Measurements from ENCODE around the gene SHISA6.

The SHISA6 gene

DNA sequence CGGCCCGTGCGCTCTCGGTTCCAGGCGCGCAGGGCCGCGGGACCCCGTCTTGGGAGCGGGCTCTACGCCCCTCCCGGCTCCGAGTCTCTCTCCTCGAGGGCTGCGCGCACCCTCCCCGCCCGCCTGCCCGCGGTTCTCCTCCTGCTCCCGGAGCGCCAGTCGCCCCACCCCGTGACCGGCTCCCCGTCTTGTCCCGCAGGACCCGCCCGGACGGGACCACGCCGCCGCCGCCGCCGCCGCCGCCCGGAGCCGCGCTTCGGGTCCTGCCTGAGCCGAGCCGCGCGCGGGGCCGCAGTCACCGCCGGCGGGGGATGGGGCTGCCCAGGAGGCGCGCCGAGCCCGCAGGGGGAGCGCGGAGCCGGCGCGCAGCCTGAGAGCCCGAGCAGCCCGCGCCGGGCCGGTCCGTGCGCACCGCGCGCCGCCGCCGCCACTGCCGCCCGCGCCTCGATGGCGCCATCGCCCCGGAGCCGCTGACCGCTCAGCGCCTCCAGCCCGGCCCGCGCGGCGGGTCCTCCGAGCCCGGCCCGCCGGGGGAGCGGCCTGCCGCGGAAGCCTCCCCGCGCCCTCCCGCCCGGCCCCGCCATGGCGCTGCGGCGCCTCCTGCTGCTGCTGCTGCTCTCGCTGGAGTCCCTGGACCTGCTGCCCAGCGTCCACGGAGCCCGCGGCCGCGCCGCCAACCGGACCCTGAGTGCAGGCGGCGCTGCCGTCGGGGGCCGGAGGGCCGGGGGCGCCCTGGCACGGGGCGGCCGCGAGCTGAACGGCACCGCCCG lies at the start of gene SHISA6:
Gene SHISA6 (plus strand): TSS at position 373 of the 770 bp plus-strand sequence.
- DNase-seq (ENCODE audit: low spot score), result no peak

DNA sequence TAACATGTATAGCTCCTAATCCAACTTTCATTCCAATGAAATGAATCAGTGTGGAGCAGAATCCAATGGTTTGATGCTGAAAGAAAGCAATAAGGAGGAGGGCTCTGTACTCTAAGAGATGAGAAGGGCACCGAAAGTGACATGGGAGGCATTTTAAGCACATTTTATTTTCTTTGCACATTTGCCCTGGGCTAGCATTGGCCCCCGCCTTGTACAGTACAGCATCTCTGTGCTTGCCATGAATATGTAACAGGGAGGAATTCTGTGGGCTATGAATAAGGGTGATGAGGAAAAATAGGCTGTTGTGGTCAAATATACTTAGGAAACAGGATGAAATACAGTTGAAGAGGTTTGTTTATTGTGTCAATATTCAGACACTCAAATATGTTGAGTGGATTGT lies 45.2 kb upstream of the SHISA6 start:
- no peak for DNase-seq (ENCODE audit: low spot score)

DNA sequence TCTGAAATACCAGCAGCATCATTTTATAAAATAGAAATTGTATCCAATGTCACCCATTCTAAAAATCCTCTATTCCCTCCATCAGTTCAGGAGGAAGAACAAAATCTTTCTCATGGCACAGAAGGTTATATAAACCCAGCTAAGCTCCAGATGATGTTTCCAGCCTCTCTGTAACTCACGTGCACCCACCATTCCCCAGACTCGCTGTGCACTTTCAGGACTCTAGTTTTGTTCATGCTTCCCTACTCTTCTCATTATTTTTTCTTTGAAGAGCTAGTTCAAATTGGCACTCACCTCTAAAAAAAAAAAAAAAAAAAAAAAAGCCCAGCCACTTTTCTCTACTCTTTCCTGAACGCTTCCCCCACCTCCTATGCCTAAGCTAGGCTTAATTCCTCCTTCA lies 36.0 kb upstream of the SHISA6 start:
- no peak for DNase-seq (ENCODE audit: low spot score)

DNA sequence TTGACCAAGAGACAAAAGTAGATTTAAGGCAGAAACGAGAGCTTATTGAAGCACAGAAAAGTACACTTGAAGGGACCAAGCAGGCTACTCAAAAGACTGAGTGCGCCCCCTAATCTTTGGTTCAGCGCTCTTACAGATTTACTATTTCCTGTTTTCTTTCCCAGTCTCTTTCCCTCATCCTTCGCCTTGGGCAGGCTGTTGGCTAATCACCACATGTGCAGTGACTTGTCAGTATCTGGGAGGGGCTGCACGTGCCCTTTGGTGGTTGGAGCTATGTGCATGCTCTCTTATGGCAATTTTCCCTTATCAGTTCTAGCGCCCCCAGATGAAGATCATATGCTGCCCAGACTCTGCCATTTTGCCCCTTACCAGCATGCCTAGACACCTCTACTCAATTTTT lies 35.4 kb upstream of the SHISA6 start:
- no peak for DNase-seq (ENCODE audit: low spot score)

DNA sequence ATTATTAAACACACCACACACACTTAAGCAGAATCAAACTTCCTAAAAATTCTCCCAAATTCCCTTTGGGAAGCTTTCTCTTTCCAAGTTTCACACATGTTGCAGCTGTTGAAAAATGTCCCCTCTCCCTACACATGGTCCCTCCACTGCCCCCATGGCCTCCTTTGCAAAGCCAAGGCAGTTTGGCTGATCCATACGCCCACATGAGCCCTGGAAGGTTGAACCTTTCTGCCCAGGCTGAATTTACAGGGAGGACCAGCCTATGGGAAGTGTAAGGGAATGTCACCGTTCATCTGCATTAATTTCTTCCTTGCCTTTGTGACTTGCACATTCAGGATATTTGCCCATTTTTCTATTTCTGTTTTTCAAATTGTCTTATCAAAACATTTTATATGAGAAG lies 31.1 kb upstream of the SHISA6 start:
- DNase-seq (ENCODE audit: low spot score), result no peak

DNA sequence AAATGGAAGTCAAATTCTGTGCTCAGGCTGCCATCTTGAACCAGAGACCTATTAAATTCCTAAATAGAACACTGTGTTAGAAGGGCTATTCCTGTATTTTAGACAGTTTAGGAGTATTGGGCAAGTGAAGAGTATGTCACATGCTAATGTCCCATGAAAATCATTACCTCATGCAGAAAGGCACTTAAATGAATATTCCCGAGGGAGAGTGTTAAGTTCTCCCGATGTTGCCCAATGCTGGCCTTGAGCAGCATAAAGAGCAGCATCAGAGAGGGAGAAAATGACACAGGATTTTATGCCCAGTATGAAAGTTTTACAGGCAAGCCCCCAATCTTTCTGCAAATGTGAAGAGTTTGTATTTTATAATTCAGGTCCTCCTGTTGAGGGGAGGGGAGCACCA lies 28.2 kb upstream of the SHISA6 start:
- no peak for DNase-seq (ENCODE audit: low spot score)

DNA sequence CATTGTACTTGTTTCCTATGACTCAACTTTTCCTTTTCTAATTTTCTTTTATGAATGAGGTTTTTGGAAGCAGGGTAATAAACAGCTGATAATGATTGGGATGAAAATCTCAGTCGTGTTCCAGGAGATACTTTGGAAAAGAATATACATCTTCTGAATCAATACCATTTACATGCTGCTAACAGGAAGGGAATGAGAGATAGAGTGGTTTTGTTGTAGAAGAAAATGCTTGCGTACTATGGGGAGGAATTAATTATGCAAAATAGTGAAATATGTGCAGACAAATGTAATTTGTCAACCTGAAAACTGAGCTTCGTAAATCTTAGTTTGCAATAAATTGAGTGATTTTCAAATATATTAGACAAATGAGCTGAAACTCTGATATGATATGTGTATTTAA lies 24.0 kb upstream of the SHISA6 start:
- DNase-seq (ENCODE audit: low spot score), result no peak

DNA sequence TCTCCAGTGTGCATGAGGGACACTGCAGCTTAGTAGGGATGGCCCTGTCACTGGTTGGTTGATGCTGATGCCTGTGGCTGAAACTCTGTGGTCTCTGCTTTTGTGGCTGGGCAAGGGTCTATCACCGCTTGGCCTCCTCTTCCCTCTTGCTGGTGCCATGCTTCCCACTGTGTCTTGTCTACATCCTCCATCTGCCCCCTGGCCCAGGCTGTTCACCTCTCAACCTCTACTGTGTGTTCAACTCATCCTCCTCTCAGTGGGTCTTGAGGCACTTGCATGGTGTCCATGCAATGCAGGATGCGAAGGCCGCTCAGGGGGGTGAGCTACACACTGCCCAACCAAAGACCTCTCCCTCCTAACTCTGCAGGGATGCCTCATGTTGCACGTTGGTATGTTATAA lies 19.8 kb upstream of the SHISA6 start:
- no peak for DNase-seq (ENCODE audit: low spot score)

DNA sequence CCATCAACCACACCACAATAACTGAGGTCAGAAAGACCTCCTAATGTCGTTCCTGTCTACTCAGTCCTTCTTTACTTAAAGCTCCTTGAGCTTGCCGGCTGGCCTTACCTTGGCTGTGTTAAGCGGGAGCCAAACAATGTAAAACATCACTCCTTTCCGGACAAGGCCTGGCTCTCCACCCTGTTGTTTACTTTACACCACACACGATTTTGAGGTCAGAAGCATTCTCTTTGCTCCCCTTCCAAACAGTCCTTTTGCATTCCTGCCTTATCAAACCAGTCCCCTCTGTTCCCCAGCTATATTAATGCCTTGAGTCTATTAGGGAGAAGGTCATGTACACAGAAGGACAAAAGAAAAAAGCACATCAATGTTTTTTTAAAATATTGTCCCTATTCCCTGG lies 19.3 kb upstream of the SHISA6 start:
- DNase-seq (ENCODE audit: low spot score), result no peak

DNA sequence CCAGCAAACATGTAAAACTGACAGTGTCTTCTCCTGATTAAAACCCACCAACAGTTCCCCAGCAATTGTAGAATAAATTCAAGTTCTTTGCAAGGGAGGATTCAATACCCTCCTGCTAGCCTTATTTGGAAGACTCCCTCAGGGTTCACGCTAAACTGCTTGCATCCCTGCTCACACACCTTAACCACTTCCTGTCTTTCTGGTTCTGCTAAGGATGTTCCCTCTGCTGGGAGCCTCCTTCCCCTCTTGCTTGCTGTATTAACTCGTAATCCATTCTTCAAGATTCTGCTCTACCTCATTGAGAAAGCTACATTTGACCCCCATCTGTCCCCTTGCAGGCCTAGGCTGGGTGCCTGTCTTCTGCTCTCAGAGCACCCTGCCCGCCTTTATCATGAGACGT lies 2.3 kb upstream of the SHISA6 start:
- DNase-seq (ENCODE audit: low spot score), result no peak

DNA sequence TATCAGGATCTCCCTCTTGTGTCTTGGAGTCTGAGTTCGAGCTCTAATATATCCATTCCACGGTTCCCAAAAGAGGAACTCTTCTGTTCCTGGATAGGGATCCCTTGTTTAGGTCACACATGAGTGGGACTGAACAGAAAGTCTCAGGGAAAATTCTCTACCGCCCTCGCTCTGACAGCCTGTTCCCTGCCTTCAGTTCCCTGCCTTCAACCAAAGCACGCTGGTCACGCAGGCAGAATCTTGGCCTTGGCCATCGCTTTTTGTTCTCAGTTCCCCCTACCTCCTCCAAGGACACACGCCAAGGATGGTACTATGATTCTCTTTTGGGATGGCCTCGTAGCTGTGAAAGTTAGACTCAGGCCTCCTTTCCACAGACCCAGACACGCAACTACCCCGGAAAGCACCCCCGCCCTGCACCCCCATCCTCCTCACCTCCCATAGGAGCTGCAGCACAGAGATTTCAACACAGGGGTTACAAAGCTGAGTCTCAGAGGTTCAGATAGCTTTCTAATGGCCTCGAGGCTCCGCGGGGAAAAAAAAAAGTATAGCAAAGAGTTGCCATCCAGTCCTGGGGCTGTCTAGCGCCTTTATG lies 1.5 kb upstream of the SHISA6 start:
- DNase-seq (ENCODE audit: low spot score), result no peak

DNA sequence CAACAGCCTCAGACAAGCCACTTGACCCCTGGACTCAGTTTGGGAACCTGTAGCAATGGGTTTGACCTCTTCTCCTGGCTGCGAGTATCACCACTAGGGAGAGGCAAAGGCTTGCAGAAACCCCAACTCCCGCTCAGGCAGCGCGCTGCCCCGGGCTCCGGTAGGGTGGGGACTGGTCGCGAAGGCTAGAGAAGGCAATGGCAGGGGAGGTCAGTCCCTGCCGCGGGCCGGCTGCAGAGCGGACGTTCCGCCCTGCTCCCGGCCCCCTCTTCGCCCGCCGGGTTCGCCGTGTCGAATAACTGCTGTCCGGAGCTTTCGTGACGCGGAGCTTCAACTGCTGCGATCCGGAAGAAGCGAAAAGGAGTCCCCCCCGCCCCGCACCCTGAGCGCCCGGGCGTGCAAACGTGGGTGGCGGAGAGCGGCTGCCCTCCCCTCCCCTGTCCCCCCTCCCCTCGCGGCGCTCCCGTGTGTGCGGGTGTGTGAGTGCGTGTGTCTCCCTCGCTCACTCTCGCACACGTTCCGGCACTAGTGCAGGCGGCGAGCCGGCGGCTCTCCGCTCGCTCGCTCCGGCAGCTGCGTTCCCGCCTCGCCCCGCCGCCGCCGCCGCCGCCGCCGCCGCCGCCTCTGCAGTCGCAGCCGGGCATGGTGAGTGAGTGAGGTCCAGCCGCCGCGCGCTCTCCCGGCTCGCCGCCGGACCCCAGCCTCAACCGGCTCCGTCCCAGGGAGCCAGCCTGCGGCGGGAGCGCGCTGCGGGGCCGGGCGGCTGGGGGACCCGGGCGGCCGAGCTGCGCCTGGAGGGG lies 772 bp upstream of the SHISA6 start:
- no peak for DNase-seq (ENCODE audit: low spot score)

DNA sequence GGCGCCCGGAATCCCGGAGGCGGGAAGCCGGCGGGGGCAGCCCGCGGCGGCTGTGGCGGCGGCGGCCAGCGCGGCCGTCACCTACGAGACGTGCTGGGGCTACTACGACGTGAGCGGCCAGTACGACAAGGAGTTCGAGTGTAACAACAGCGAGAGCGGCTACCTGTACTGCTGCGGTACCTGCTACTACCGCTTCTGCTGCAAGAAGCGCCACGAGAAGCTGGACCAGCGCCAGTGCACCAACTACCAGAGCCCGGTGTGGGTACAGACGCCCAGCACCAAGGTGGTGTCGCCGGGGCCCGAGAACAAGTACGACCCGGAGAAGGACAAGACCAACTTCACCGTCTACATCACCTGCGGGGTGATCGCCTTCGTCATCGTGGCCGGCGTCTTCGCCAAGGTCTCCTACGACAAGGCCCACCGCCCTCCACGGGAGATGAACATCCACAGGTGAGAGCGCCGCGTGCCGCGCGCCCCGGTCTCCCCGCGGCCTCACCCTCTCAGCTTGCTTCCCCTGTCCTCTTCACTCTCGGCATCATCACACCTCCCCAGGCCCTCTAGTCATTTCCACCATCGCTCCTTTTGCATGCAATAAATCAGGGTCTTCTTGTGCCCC lies 706 bp downstream of the SHISA6 start:
- DNase-seq (ENCODE audit: low spot score), result no peak

DNA sequence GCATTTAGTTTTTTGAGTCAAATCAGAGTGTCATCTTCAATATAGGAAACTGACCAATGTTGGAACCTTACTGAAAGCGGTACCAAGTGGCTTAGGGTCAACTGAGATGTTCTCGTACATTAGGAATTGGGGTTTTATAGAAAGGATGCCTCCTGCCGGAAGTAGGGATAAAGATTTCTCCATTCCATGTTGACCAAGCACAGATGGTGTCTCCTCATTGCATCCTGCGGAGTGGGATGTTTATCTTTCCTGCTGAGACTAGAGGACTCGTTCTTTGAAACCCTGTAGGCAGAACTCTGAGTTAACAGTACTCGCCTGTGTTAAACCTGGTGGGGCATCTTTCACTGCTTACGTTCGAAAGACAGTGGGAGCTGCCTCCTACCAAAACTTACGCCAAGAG lies 1.4 kb downstream of the SHISA6 start:
- DNase-seq (ENCODE audit: low spot score), result no peak

DNA sequence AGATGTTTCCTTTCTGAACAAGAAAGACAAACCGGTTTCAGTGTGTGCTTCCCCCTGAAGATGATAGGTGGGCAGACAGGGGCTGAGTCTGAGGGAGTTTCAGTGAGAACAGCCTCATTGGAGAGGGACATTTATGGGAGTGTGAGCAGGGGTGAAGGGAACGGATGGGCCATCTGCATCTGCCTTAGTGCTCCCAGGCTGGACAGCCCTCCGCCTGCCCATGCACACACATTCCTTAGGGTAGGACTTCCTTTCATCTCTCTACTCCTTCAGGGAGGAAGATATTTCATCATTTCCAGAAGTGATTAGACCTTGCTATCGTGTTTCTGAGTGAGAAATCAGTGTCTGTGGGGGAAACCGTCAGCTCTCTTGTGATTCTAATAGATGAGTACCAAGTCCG lies 3.8 kb downstream of the SHISA6 start:
- no peak for DNase-seq (ENCODE audit: low spot score)

DNA sequence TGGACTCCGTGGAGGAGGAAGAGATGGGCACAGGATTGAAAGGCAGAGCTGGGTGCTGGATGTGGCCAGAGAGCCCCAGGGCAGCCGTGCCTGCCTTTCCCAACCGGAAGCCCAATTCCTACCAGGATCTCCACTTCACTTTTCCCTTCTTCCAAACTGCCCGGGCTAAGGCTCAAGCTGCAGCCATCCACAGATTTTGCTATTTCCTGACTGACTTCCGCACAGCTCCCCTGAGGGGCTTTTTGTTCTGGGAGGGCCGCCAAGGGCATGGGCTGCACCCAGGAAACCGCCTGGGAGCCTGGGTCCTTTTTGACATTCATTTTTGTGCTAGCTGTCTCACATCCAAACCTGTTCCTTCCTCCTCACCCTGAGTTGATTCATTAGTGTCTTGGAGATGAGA lies 4.2 kb downstream of the SHISA6 start:
- no peak for DNase-seq (ENCODE audit: low spot score)

DNA sequence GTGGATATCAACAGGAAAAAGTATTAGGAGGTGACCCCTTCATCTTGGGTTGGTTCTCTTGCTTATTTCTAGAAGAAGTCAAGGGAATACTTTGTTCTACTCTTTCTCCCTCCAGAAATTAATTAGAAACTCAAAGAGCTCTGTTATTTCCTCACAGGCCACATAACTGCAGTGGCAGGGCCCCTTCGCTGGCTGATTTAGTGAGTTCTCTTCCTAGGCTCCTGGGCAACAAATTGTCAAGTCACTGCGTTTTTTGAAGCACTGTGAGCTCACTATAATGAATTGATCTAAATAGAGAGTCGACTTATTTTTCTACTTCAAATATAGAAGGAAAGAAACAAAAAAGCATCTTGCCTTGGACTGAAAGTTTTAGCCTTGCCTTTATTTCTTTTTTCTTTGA lies 4.8 kb downstream of the SHISA6 start:
- DNase-seq (ENCODE audit: low spot score), result no peak

DNA sequence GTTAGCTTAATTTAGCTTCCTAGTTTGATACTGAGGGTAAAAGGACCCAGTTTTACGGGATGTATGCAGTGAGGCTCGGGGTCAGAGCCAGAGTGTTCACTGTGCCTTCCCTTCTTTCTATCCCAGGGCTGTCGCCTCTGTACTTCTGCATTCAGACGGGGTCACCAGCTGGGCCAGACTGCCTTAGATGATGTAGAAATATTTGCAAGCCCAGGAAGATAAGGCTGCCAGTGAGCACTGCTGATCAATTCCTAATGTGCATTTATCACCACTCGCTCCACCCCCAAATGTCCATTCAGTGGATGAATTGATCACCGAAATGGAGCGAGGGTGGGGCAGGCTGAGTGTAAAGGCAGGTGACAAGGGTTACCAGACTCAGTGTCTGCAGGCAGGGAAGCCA lies 9.1 kb downstream of the SHISA6 start:
- no peak for DNase-seq (ENCODE audit: low spot score)

DNA sequence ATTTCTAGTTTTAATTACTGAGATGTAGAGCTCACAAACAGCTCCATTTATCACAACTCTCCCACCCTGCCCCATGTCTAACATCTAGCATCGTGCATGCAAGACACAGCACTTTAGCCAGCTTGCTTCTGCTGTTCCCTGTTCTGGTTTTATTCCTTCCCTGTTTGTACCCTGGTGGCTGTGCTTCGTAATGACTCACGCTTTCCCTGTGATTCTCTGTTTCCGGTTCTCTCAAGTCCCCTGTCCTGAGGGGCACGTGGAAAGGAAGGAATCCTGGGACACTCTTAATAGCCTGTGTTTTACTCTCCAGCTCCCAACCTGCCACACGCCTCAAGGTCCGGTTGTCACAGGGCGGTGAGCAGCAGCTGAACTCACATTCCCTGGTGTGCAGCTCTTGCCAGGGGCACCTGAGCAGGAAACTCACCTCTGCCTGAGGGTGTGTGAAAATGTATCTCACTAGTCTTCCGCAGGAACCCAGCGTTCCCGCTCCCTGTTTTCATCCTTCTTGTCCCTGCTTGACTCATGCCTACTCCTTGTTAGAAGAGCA lies 10.6 kb downstream of the SHISA6 start:
- DNase-seq (ENCODE audit: low spot score), result no peak

DNA sequence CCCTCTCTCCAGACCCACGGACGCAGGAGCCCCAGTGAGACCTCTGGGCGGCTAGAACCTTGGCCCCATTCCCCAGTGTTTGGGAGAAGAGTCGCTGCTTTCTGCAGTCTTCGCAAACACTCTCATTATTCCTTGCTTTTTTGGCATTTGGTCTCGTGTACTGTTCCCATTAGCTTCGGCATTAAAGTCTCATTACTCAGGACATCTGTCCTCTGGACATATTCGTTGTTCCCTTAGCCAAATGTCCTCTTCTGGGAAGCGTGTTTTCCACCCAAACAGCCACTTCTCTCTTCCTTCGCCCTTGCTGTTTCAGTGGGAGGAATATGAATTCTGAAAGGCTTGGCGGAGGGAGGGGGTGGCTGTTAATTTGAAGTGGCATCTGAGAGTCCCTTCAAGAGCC lies 11.1 kb downstream of the SHISA6 start:
- no peak for DNase-seq (ENCODE audit: low spot score)

DNA sequence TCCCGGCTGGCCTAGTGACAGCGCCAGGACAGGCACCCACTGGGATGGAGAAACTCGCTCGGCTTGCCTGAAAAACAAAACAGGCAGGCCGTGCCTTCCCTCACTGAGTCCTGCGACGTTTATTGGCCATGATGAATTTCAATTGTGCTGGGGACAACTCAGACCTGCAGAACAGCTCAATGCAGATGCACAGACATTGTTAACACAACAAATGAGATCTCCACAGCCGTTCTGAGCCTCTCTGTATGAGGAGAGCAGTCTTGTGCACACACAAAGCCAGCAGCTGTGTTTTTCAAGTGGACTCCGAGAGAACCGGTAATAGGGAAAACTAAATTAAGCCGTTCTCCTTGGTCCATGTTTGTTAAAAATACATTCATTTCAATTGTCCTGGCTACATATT lies 15.9 kb downstream of the SHISA6 start:
- no peak for DNase-seq (ENCODE audit: low spot score)

DNA sequence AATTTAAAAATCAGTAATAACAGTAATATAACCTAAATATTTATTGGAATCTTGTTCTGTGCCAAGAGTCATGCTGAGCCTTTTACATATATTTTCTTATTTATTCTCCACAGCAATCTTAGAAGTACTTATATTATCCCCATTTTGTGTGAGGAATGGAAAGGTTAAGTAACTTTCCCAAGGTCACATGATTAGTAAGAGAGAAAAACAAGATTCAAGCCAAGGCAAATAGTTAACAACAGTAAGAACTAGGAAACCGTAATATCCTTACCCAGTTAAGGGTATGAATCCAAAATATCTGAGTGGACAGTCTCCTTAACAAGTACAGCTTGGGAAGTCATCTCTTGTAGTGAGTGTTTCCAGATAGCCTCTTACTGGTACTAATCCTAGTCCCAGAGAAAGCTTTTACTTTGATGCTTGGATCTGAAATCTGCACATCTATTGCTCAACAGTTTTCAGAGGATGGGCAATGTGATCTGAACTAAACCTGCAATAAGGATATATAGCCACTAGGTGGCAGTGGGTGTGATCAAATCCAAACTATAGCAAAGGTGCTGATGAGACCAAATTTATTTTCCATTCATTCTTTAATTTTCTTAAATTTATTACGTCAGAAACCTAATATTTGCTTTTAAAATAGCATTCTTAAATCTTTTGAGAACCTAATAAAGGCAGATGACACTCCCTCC lies 23.3 kb downstream of the SHISA6 start:
- no peak for DNase-seq (ENCODE audit: low spot score)

All from hepatic stellate cell (primary cell).